22Rv1 (cell line): ENCODE results near the gene UTF1.

Experiments
- ZFX ChIP-seq: fragments of 450-650 bp; IDR thresholded peaks from 2 replicates; pipeline ENCODE4 v1.6.1; 2017; ENCODE audit warnings: antibody characterized with exemption, borderline replicate concordance
- TF ChIP-seq, protein P1 (sequence below): fragments of 450-650 bp; IDR thresholded peaks from 2 replicates; pipeline ENCODE4 v1.5.1; 2017; ENCODE audit warnings: mild to moderate bottlenecking

- TF ChIP-seq, protein P1, sequence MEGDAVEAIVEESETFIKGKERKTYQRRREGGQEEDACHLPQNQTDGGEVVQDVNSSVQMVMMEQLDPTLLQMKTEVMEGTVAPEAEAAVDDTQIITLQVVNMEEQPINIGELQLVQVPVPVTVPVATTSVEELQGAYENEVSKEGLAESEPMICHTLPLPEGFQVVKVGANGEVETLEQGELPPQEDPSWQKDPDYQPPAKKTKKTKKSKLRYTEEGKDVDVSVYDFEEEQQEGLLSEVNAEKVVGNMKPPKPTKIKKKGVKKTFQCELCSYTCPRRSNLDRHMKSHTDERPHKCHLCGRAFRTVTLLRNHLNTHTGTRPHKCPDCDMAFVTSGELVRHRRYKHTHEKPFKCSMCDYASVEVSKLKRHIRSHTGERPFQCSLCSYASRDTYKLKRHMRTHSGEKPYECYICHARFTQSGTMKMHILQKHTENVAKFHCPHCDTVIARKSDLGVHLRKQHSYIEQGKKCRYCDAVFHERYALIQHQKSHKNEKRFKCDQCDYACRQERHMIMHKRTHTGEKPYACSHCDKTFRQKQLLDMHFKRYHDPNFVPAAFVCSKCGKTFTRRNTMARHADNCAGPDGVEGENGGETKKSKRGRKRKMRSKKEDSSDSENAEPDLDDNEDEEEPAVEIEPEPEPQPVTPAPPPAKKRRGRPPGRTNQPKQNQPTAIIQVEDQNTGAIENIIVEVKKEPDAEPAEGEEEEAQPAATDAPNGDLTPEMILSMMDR, result no peak
- TF ChIP-seq ZFX, result no peak
Measured at GRCh38 chr10:133277993-133278576, 48.1 kb downstream of the UTF1 start.
